Measurements from ENCODE around the gene TIAM1.

Gene TIAM1

GRCh38 chr21:31132574-31133242 is 211.4 kb downstream of the TIAM1 start:
- no peak for DNase-seq

- DNase-seq = no peak
Measured at GRCh38 chr21:31130821-31131220, 213.2 kb downstream of the TIAM1 start.

GRCh38 chr21:31128234-31128633 is 215.8 kb downstream of the TIAM1 start:
- DNase-seq = no peak

- DNase-seq = no peak
Measured at GRCh38 chr21:31124010-31124409, 220.1 kb downstream of the TIAM1 start.

- DNase-seq = no peak
Measured at GRCh38 chr21:31119199-31119598, 224.9 kb downstream of the TIAM1 start.

GRCh38 chr21:31117128-31117916 is 226.7 kb downstream of the TIAM1 start:
- no peak for DNase-seq

- no peak for DNase-seq
Measured at GRCh38 chr21:31115249-31115648, 228.8 kb downstream of the TIAM1 start.

- no peak for DNase-seq
Measured at GRCh38 chr21:31111093-31111492, 233.0 kb downstream of the TIAM1 start.

- no peak for DNase-seq
Measured at GRCh38 chr21:31110430-31110829, 233.6 kb downstream of the TIAM1 start.

- no peak for DNase-seq
Measured at GRCh38 chr21:31107871-31108270, 236.2 kb downstream of the TIAM1 start.

- DNase-seq = no peak
Measured at GRCh38 chr21:31107176-31107785, 236.8 kb downstream of the TIAM1 start.

GRCh38 chr21:31103571-31104265 is 240.3 kb downstream of the TIAM1 start:
- no peak for DNase-seq

GRCh38 chr21:31103163-31103562 is 240.9 kb downstream of the TIAM1 start:
- DNase-seq = no peak

- no peak for DNase-seq
Measured at GRCh38 chr21:31099122-31099521, 244.9 kb downstream of the TIAM1 start.

GRCh38 chr21:31098576-31099005 is 245.5 kb downstream of the TIAM1 start:
- peak in 1 of 2 experiments; percentile 24 for DNase-seq

- DNase-seq = no peak
Measured at GRCh38 chr21:31092832-31093625, 251.0 kb downstream of the TIAM1 start.

- no peak for DNase-seq
Measured at GRCh38 chr21:31090376-31090775, 253.7 kb downstream of the TIAM1 start.

- DNase-seq = no peak
Measured at GRCh38 chr21:31088474-31088751, 255.6 kb downstream of the TIAM1 start.

- no peak for DNase-seq
Measured at GRCh38 chr21:31087639-31088473, 256.2 kb downstream of the TIAM1 start.

- no peak for DNase-seq
Measured at GRCh38 chr21:31084689-31085088, 259.4 kb downstream of the TIAM1 start.

GRCh38 chr21:31078796-31079195 is 265.3 kb downstream of the TIAM1 start:
- no peak for DNase-seq

GRCh38 chr21:31078216-31078615 is 265.8 kb downstream of the TIAM1 start:
- no peak for DNase-seq

Measured in NCI-H1930 (cell line).